H1 (cell line): Measurements from ENCODE around the gene TMC6. TPM values are rescaled to one million over a fixed set of nuclear protein-coding genes. Genes with fewer than 3 reads are reported as not detected.

Source experiments
- CHD7 ChIP-seq: fragments of 300-600 bp; sonication (generic); IDR thresholded peaks from 2 replicates; pipeline ENCODE4 v1.7.1; 2012; ENCODE audit warnings: low read length, moderate library complexity, mild to moderate bottlenecking, inconsistent platforms; ENCODE audit not compliant: insufficient replicate concordance
- E2F6 ChIP-seq: IDR thresholded peaks from 2 replicates; pipeline ENCODE4 v1.6.1; 2012; ENCODE audit warnings: inconsistent platforms
- POU5F1 ChIP-seq: IDR thresholded peaks from 2 replicates; pipeline ENCODE4 v1.6.1; 2011; ENCODE audit warnings: low read depth, mild to moderate bottlenecking, low read length, moderate library complexity
- polyA plus RNA-seq, 7 experiments: library from polyadenylated mRNA; depleted of rRNA in 3 of 7; stranded (reverse) in 5 of 7; unstranded in 2 of 7; fragments of >200 nt in 5 of 7; fragments of 200-250 nt in 2 of 7; gene quantifications; 1 replicate in 5 of 7; 2 replicates in 1 of 7; 4 replicates in 1 of 7; pipeline versions ENCODE4 v1.2.1 to v1.2.3, GENCODE V29; 2011 to 2013; ENCODE audit warnings: missing spikeins in 2 of 7, mixed read lengths in 2 of 7
- total RNA-seq: library from RNA; stranded (reverse); fragmentation: NEBNext Ultra II Directional; extraction: Animal tissue kit (Norgen Biotek cat#: 25700); gene quantifications from 2 replicates; pipeline ENCODE4 v1.2.1, GENCODE V29; 2021

TMC6 gene
- total and polyA plus RNA-seq, 2 of the 8 experiments (the other 6 are each of a cell fraction or from before 2014, with no cell fraction given): 39.4 to 77.6 TPM

GRCh38 chr17:78124081-78124835 lies 4.3 kb downstream of the TMC6 start (continued):
- TF ChIP-seq POU5F1 (no peak), CHD7 (no peak), E2F6 (no peak)
